T-helper 22 cell (primary cell): ENCODE data around the gene PAPOLA.

ENCODE experiments used
- DNase-seq: peaks from one replicate; pipeline ENCODE4 v3.0.0-alpha.2; 2020; ENCODE audit warnings: low read depth

The PAPOLA gene

GRCh38 chr14:96565811-96566210 lies 63.6 kb downstream of the PAPOLA start:
- DNase-seq = no peak

DNA sequence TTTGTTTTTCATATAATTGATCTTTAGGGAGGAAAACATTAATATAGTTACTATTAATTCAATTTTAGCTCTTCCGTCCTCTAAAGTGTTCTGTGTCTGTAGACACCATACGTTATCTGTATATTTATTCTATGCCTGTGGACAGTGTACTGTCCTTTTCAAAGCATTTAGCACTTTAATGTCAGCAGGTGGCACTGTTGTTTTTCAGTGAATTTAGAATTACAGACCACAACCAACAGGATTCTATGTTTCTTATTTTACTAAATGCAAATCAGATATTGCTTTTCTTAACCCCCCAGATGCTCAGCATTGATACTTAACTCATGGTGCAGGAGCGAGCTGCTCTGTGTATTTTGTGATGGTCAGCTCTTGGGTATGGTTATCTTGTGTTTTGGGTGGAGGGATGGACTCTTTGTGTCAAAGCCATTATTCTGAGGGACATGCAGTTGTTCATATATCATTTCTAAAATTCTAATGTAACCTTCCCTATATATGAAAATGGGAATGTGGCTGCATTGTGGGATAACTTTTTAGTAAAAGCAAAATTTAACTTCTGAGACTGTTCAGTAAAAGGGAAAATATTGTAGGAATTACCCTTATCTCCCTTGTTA lies 65.2 kb downstream of the PAPOLA start:
- DNase-seq = no peak

- no peak for DNase-seq
Observed at GRCh38 chr14:96568621-96569020, 66.4 kb downstream of the PAPOLA start.

GRCh38 chr14:96571311-96571710 lies 69.1 kb downstream of the PAPOLA start:
- DNase-seq = no peak

GRCh38 chr14:96573473-96574100 lies 71.4 kb downstream of the PAPOLA start:
- DNase-seq = no peak

GRCh38 chr14:96574171-96574632 lies 72.0 kb downstream of the PAPOLA start:
- no peak for DNase-seq

- no peak for DNase-seq
Observed at GRCh38 chr14:96574633-96575632, 72.8 kb downstream of the PAPOLA start.

- DNase-seq = no peak
Observed at GRCh38 chr14:96576359-96576758, 74.2 kb downstream of the PAPOLA start.

GRCh38 chr14:96576937-96577336 lies 74.8 kb downstream of the PAPOLA start:
- DNase-seq = no peak

DNA sequence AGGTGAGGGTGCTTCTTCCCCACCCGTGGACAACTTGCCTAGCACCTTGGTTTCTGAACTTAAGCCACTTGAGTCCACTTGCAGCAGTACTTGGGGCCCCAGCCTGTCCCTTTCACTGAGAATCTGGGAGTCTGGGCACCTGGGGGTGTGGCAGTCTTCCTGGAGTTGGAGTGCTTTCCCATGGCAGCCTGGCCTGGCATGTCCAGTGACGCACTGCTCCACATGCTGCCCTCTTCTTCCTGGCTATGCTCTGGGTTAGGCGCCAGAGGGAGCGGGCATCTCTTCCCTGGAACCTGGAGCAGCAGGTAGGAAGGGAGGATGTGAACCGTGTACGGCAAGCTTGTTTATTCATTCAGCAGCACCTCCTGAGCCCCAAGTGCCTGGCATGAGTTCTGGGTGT lies 76.4 kb downstream of the PAPOLA start:
- no peak for DNase-seq

GRCh38 chr14:96579358-96579757 lies 77.2 kb downstream of the PAPOLA start:
- DNase-seq = no peak

DNA sequence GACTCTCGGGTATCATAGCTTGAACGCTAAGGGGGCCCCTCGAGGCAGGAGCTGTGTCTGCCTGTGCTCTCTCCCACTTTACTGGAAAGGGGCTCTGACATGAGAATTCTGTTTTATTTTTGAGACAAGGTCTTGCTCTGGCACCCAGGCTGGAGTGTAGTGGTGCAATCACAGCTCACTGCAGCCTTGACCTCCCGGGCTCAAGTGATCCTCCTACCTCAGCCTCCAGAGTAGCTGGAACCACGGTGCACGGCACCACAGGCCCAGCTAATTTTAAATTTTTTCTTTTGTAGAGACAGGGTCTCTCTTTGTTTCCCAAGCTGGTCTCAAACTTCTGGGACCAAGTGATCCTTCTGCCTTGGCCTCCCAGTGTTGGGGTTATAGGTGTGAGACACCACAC lies 77.7 kb downstream of the PAPOLA start:
- DNase-seq = no peak

GRCh38 chr14:96580566-96580965 lies 78.4 kb downstream of the PAPOLA start:
- DNase-seq = no peak

DNA sequence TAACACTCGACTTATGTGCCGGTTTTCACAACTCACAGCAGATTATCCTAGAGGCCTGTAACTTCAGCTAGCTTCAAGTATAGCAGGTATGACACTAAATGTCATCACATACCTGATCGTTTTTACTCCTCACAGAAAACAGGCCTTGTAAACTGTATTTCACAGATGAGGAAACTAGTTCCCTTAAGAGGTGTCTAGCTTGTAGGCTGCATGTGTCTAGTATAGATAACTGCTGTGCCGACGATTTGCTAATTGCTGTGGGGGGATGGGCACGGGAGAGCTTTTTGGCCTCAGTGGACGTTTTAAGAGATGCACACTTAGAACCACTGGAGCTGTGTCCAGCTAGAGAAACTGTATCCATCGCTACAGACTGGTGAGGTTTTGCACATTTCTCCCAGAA lies 78.8 kb downstream of the PAPOLA start:
- no peak for DNase-seq

DNA sequence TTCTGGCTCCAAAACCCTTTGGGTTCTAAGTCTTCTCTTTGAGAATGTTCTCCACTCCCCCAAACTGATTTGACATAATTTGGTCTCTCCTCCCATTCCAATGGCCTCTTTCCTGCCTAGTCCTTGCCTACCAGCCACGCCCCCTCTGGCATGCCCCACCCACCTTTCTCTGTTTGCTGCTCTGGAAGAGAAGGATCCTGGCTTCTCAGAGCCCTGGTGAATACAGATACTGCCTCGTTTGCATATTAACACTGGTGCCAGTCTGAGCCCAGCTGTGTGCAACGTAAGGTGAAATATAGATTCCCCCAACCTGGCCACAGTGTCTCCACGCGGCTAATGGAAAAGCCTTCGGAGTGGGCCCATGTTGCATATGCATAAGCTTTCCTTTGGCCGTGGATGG lies 79.7 kb downstream of the PAPOLA start:
- DNase-seq = no peak

DNA sequence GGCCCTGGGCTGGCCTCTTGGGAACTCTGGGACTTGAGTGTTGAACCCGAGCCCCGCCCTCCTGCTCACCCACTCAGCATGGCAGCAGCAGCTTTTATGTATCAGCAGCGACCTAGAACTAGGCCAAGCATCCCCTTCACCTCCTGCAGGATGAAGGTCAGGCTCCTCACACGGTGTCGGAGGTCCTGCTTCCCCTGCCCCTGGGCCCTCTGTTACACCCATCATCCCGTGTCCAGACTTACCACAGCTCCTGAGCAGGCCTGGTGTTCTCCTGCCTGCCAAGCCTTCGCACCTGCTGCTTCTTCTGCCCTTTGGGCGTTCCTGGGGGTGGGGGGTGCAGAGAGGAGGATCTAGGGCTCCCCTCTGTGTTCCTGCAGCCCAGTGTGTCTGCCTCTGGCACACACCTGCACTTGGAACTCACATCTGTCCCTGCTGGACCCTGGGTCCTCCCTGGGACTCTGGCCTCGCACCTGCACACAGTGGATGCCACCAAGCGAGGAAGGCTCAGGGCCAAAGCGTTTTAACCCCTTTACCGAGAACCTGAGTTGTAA lies 80.3 kb downstream of the PAPOLA start:
- DNase-seq = no peak

- no peak for DNase-seq
Observed at GRCh38 chr14:96582995-96583394, 80.8 kb downstream of the PAPOLA start.

DNA sequence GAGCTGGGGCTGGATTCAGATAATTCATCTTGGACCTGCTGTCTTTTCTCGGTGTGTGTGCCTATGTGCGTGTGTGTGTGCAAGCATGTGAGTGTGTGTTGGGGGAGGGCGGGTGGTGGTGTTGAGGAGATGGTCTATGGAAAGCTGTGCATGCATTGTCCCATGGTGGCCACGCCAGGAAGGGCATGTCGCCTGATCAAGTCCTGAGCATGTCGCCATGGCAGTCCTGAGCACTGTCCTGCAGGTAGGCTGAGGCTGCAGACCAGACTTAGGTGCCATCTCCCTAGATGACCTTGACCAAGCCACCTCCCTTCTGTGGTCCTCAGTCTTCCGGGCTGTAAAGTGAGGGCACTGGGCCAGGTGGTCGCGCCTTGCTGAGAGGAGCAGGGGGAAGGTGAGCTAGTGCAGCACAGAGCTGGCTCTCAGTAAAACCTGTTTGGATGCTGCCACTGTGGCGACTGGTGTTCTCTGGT lies 81.4 kb downstream of the PAPOLA start:
- no peak for DNase-seq

DNA sequence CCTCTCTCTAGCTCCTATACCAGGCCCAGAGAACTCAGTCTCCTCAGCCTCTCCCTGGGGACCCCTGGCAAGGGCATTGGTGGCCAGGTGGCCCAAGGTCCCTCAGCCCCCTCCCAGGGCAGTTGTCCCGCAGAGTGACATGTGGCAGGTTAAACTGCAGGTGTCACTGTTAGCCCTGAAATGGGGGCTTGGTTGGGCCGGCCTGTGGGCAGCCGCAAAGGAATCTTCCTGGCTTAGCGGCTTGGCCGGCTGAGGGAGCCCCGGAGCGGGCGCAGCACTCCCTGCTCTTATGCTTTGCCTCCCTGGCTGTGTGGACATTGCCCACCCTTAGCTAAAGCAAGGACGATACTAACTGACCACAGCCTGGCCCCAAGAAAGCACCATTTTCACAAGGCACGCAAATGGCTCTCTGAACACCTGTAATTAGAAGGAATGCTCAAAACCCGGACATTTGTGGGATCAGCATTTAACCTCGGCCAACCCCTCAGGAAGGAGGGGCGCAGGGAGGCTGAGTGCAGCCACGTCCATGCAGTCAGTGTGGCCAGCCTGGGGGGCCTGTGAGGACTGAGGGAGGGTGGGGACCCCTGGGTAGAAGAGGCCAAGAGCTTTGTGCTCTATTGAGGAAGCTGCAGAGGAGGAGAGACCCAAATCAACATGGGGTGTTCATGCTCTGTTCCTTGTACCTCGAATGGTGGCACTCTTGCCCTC lies 82.2 kb downstream of the PAPOLA start:
- no peak for DNase-seq

DNA sequence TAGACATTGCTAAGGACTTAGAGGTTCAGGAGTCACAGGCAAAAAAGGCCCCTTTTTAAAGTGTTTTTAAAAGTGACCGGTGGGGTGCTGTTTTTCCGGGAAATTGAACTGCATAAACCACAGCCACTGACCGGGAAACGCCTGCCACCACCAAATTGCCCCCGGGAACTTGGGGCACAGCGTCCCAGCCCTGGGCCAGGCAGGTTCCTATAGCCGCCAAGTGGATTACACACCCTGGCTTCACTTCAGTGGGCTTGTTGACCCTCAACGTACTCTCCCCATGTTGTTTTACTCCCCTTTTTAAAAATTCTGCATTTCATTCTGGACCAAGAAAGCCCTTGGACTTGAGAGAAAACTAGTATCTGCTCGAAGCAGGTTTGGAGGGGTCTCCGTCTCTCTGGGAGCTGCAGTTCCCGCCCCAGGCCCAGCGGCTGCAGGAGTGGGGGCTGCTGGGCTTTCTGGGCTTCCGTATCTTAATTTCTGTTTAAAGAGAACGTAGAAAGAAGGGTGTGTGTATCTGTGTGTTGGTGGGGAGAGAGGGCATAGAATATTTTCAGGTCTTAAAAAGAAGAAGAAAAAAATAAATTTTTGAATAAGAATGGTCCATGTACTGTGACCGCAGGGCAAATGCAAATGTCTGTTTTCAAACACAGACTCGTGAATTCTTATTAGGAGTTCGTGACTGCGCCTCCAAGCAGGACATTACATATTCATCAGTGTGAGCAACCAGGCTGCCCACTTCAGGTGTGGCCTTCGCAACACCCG lies 82.9 kb downstream of the PAPOLA start:
- no peak for DNase-seq

DNA sequence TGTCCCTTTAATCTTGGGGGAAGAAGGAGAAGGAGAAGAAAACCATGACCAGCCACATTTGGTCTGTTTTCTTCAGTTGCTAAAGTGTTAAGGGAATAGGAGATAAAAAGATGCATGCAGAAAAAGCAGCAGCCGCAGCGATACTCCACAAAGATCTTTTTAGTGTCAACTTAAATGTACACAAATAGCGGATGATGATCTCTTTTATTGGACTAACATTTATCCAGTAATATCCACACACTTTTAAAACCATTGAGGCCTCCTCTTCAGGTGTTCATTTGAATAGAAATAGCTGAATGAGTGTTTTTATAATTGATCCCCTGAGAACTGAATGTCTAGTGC lies 83.5 kb downstream of the PAPOLA start:
- no peak for DNase-seq
